Pericardium fibroblast (primary cell): ENCODE measurements around the gene AP4S1. TPM values are rescaled to one million over a fixed set of nuclear protein-coding genes. Genes with fewer than 3 reads are reported as not detected.

Source experiments
- total RNA-seq: library from RNA; depleted of rRNA; stranded (reverse); fragments of >200 nt; gene quantifications from 2 replicates; pipeline ENCODE4 v1.2.3, GENCODE V29; 2015

The AP4S1 gene, protein sequence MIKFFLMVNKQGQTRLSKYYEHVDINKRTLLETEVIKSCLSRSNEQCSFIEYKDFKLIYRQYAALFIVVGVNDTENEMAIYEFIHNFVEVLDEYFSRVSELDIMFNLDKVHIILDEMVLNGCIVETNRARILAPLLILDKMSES
- 2.1 and 4.8 TPM in 2 replicates for total RNA-seq

DNA sequence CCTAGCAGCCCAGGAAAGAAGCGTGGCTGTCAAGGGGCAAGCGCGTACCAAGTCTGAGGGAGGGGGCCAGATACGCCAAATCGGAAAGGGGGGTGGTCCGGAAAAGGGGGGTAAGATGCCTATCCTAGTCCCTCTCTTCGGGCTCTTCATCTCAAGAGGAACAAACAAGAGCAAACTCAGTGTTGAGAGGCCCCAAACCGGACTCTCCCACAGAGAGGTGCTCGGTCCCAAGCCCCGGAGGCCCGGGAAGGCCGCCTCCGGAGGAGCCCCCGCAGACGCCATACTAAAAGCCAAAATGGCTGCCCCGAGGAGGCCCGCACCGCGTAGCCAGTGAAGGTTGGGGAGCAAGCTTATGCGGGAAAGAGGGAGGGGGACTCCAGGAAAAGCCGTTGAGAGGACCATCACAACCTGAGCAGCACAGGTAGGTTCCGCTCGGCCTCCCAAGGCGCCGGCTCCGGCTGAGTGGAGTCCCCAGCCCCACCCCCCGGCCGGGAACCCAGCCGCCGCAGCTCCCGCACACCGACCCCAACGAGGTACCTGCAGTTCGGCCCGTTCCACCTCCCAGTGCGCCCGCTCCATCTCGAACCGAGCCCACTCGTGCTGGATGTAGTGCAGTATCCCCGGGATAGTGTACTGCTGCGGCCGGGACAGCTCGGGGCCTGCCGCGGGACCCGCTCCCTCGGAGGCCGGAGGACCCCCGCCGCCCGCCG, at the start of gene AP4S1:
AP4S1 (plus strand) TSS at position 283 of the 710 bp plus-strand sequence. CDS start 40,548 bp downstream, outside the sequence.

DNA sequence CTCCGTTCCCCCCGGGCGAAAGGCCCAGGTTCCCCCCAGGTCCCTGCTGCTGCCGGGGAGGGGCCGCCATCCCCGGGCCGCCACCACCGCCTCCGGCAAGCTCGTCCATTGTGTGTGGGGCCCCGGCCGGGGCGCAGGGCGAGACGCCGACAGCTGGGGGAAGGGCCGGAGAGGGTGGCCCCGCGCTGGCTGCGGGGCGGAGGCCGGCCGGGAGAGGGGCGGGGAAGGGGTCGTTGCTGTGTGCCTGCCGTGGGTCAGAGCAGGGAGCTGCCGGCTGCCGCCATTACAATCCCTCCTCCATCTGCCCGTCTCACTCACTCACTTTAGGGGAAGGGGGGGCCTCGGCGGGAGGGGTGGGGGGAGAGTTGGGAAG, 614 bp downstream of the AP4S1 start, which contains the start of gene STRN3:
STRN3 (minus strand) TSS at position 303 of the 373 bp plus-strand sequence; CDS start at position 109, 194 bp downstream.

Other genes starting within 250 kb of the AP4S1 start
- not detected in 2 replicates for gene COCH, start 151.1 kb upstream of the AP4S1 start, total RNA-seq
- gene STRN3, start 730 bp downstream of the AP4S1 start, total RNA-seq = 16.7 and 18.8 TPM in 2 replicates
- gene HECTD1, start 182.1 kb downstream of the AP4S1 start, total RNA-seq = 76.8 and 97.4 TPM in 2 replicates